Fibroblast of lung (primary cell): ENCODE results near the gene KIF4A.

Experiments used
- EZH2 ChIP-seq: IDR thresholded peaks from 2 replicates; pipeline ENCODE4 v1.5.1; 2012; ENCODE audit warnings: low read length, control low read depth, mild to moderate bottlenecking; ENCODE audit errors: missing control alignments
- TF ChIP-seq, protein P1 (sequence below), 2 donors: IDR thresholded peaks in 1 of 2; conservative IDR thresholded peaks in 1 of 2; 1 replicate in 1 of 2; 2 replicates in 1 of 2; pipeline ENCODE4 v1.5.1; 2011 to 2012; ENCODE audit warnings: low read length in 2 of 2, control low read depth in 1 of 2, inconsistent platforms in 1 of 2, low read depth in 1 of 2, mild to moderate bottlenecking in 1 of 2

DNA sequence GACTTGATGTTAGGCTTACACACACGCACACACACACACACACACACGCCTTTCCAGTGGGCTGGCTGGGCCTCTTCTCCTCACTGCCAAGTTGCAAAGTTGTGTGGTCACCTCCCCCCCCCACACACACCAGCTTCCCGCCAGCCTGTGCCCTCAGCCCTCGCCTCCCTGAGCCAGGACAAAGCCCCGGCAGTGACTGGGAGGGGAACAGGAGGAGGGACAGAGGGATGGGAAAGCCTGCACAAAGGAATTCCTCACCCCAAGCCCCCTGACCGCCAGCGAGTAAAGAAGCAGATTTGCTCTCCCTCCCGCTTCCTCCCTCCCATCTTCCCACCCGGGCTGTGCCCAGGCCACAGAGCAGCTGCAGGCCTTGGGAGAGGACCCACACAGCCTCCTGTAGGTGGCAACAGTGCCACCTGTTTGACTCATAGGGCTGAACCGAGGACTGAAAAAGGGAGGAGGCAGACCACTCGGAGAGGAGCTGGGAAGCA, 133.0 kb downstream of the KIF4A start, which contains the start of gene GDPD2:
- TF ChIP-seq, protein P1, sequence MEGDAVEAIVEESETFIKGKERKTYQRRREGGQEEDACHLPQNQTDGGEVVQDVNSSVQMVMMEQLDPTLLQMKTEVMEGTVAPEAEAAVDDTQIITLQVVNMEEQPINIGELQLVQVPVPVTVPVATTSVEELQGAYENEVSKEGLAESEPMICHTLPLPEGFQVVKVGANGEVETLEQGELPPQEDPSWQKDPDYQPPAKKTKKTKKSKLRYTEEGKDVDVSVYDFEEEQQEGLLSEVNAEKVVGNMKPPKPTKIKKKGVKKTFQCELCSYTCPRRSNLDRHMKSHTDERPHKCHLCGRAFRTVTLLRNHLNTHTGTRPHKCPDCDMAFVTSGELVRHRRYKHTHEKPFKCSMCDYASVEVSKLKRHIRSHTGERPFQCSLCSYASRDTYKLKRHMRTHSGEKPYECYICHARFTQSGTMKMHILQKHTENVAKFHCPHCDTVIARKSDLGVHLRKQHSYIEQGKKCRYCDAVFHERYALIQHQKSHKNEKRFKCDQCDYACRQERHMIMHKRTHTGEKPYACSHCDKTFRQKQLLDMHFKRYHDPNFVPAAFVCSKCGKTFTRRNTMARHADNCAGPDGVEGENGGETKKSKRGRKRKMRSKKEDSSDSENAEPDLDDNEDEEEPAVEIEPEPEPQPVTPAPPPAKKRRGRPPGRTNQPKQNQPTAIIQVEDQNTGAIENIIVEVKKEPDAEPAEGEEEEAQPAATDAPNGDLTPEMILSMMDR (conservative IDR thresholded peaks at IDR 0.05 in 1 of 2, IDR thresholded peaks at IDR 0.05 in 1 of 2; ENCODE audit: low read depth in 1 of 2, low read length in 2 of 2): no peak
- TF ChIP-seq EZH2: no peak
